DOHH2 (cell line): ENCODE results near the gene CADPS2.

ENCODE experiments used
- EZH2phosphoT487 ChIP-seq: fragments of 200-600 bp; sonication (generic); IDR thresholded peaks from 2 replicates; pipeline ENCODE4 v1.6.1; 2017; ENCODE audit warnings: borderline replicate concordance, mild to moderate bottlenecking, antibody characterized with exemption, low read length, moderate library complexity, mixed read lengths
- TF ChIP-seq, protein P1 (sequence below): fragments of 200-600 bp; sonication (generic); IDR thresholded peaks from one replicate; pipeline ENCODE4 v1.5.1; 2014; ENCODE audit warnings: antibody characterized with exemption, mild to moderate bottlenecking, low read depth, low read length; ENCODE audit not compliant: poor library complexity, severe bottlenecking

GRCh38 chr7:122738947-122739346, 147.3 kb downstream of the CADPS2 start:
- TF ChIP-seq, protein P1, sequence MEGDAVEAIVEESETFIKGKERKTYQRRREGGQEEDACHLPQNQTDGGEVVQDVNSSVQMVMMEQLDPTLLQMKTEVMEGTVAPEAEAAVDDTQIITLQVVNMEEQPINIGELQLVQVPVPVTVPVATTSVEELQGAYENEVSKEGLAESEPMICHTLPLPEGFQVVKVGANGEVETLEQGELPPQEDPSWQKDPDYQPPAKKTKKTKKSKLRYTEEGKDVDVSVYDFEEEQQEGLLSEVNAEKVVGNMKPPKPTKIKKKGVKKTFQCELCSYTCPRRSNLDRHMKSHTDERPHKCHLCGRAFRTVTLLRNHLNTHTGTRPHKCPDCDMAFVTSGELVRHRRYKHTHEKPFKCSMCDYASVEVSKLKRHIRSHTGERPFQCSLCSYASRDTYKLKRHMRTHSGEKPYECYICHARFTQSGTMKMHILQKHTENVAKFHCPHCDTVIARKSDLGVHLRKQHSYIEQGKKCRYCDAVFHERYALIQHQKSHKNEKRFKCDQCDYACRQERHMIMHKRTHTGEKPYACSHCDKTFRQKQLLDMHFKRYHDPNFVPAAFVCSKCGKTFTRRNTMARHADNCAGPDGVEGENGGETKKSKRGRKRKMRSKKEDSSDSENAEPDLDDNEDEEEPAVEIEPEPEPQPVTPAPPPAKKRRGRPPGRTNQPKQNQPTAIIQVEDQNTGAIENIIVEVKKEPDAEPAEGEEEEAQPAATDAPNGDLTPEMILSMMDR, result no peak
- TF ChIP-seq EZH2phosphoT487, result no peak
